HEK293 (cell line): ENCODE results near the gene RTRAF.

Experiments used
- CTCF ChIA-PET: fragments of 350-600 bp; formaldehyde crosslinking; extraction: SDS; loops from one replicate; lab custom pipeline; 2021; ENCODE audit warnings: antibody characterized with exemption; lab: Yijun Ruan, JAX
- POLR2A ChIA-PET: fragments of 300-600 bp; formaldehyde crosslinking; extraction: SDS; loops from one replicate; lab custom pipeline; 2020; ENCODE audit warnings: antibody characterized with exemption, inconsistent platforms; lab: Yijun Ruan, JAX
- H3K27ac ChIP-seq: fragments of 200-500 bp; sonication (Bioruptor generic); 2 replicates; pipeline ENCODE4 v1.5.1; 2014; ENCODE audit warnings: low read depth, low read length, control low read depth, inconsistent platforms; ENCODE audit errors: extremely low read depth
- H3K36me3 ChIP-seq, 2 experiments: fragments of 200-500 bp in 1 of 2; sonication (Bioruptor generic) in 1 of 2; 1 replicate in 1 of 2; 2 replicates in 1 of 2; pipeline ENCODE4 v1.5.1; 2014 to 2017; ENCODE audit warnings: inconsistent platforms in 2 of 2, low read length in 2 of 2; ENCODE audit not compliant: control insufficient read depth in 2 of 2, insufficient read depth in 1 of 2
- H3K4me1 ChIP-seq: fragments of 200-500 bp; sonication (Bioruptor generic); 2 replicates; pipeline ENCODE4 v1.5.1; 2014; ENCODE audit warnings: mild to moderate bottlenecking, low read length, inconsistent platforms; ENCODE audit not compliant: control insufficient read depth, insufficient read depth
- H3K4me3 ChIP-seq: 2 replicates; pipeline ENCODE4 v1.5.1; 2011; ENCODE audit warnings: low read depth, mild to moderate bottlenecking, control low read depth, low read length, moderate library complexity
- H3K9me3 ChIP-seq: fragments of 200-500 bp; sonication (Bioruptor generic); 2 replicates; pipeline ENCODE4 v1.5.1; 2014; ENCODE audit warnings: low read depth, low read length, inconsistent platforms; ENCODE audit not compliant: control insufficient read depth, insufficient read depth
- BCL11A ChIP-seq: fragments of 450-650 bp; formaldehyde crosslinking; IDR thresholded peaks from 2 replicates; pipeline ENCODE4 v1.5.1; 2016; ENCODE audit warnings: low read depth, missing biosample characterization, missing genetic modification characterization
- BCL6B ChIP-seq: fragments of 450-650 bp; formaldehyde crosslinking; IDR thresholded peaks from 2 replicates; pipeline ENCODE4 v1.5.1; 2017; ENCODE audit warnings: missing biosample characterization, missing genetic modification characterization
- GLI2 ChIP-seq: fragments of 450-650 bp; formaldehyde crosslinking; IDR thresholded peaks from 2 replicates; pipeline ENCODE4; 2017; ENCODE audit warnings: missing biosample characterization, missing genetic modification characterization, low read depth, borderline replicate concordance
- OSR2 ChIP-seq: fragments of 450-650 bp; formaldehyde crosslinking; IDR thresholded peaks from 2 replicates; pipeline ENCODE4 v1.5.1; 2016; ENCODE audit warnings: missing biosample characterization, missing genetic modification characterization
- REST ChIP-seq: fragments of 450-650 bp; formaldehyde crosslinking; IDR thresholded peaks from 2 replicates; pipeline ENCODE4 v1.5.1; 2016; ENCODE audit warnings: missing biosample characterization, missing genetic modification characterization
- ZBTB1 ChIP-seq: fragments of 450-650 bp; formaldehyde crosslinking; IDR thresholded peaks from 2 replicates; pipeline ENCODE4 v1.5.1; 2016; ENCODE audit warnings: missing biosample characterization, missing genetic modification characterization
- ZBTB17 ChIP-seq: fragments of 450-650 bp; formaldehyde crosslinking; IDR thresholded peaks from 2 replicates; pipeline ENCODE4 v1.5.1; 2016; ENCODE audit warnings: missing biosample characterization, missing genetic modification characterization
- ZBTB49 ChIP-seq: fragments of 450-650 bp; formaldehyde crosslinking; IDR thresholded peaks from 2 replicates; pipeline ENCODE4 v1.5.1; 2016; ENCODE audit warnings: missing biosample characterization, missing genetic modification characterization, low read depth
- ZIC2 ChIP-seq: fragments of 450-650 bp; formaldehyde crosslinking; IDR thresholded peaks from 2 replicates; pipeline ENCODE4 v1.5.1; 2016; ENCODE audit warnings: missing biosample characterization, missing genetic modification characterization
- ZNF169 ChIP-seq: fragments of 450-650 bp; formaldehyde crosslinking; IDR thresholded peaks from 2 replicates; pipeline ENCODE4 v1.5.1; 2016; ENCODE audit warnings: missing biosample characterization, missing genetic modification characterization
- ZNF223 ChIP-seq: fragments of 450-650 bp; formaldehyde crosslinking; IDR thresholded peaks from 2 replicates; pipeline ENCODE4 v1.5.1; 2016; ENCODE audit warnings: missing biosample characterization, missing genetic modification characterization
- ZNF24 ChIP-seq: fragments of 450-650 bp; formaldehyde crosslinking; IDR thresholded peaks from 2 replicates; pipeline ENCODE4 v1.5.1; 2016; ENCODE audit warnings: missing biosample characterization, missing genetic modification characterization
- ZNF366 ChIP-seq: fragments of 450-650 bp; formaldehyde crosslinking; conservative IDR thresholded peaks from 2 replicates; pipeline ENCODE4 v1.5.1; 2016; ENCODE audit warnings: missing biosample characterization, missing genetic modification characterization
- ZNF513 ChIP-seq: fragments of 450-650 bp; IDR thresholded peaks from 2 replicates; pipeline ENCODE4 v1.5.1; 2018; ENCODE audit warnings: missing biosample characterization, missing genetic modification characterization
- ZNF555 ChIP-seq: fragments of 450-650 bp; formaldehyde crosslinking; conservative IDR thresholded peaks from 2 replicates; pipeline ENCODE4 v1.5.1; 2017; ENCODE audit warnings: missing biosample characterization, mild to moderate bottlenecking, missing genetic modification characterization, inconsistent platforms
- ZNF664 ChIP-seq: fragments of 450-650 bp; formaldehyde crosslinking; IDR thresholded peaks from 2 replicates; pipeline ENCODE4 v1.5.1; 2016; ENCODE audit warnings: missing biosample characterization, missing genetic modification characterization
- ZNF785 ChIP-seq: fragments of 450-650 bp; formaldehyde crosslinking; IDR thresholded peaks from 2 replicates; pipeline ENCODE4 v1.5.1; 2016; ENCODE audit warnings: missing biosample characterization, missing genetic modification characterization
- ZNF830 ChIP-seq: fragments of 450-650 bp; IDR thresholded peaks from 2 replicates; pipeline ENCODE4 v1.5.0; 2018; ENCODE audit warnings: missing biosample characterization, missing genetic modification characterization, low read depth, mild to moderate bottlenecking, moderate library complexity
- ZSCAN4 ChIP-seq: fragments of 450-650 bp; formaldehyde crosslinking; IDR thresholded peaks from 2 replicates; pipeline ENCODE4 v1.5.1; 2017; ENCODE audit warnings: missing biosample characterization, missing genetic modification characterization

RTRAF gene

GRCh38 chr14:52008136-52008535 is 18.8 kb downstream of the RTRAF start (continued):
- TF ChIP-seq ZNF830 (tag by site-specific recombination) (no peak), REST (tag by site-specific recombination) (no peak), ZBTB1 (tag by site-specific recombination) (no peak), ZNF223 (tag by site-specific recombination) (no peak), ZIC2 (tag by site-specific recombination) (no peak)
- TF ChIP-seq, all 188 proteins: peak for 0

GRCh38 chr14:52010173-52010693 is 20.9 kb downstream of the RTRAF start:
- Histone ChIP-seq H3K4me1 (no peaks in the 10 kb centered on the region), H3K4me3 (no peak overlapping the region), H3K27ac (no peak overlapping the region), H3K36me3 (peaks cover 48 to 70% of the 10 kb centered on the region in 2 experiments), H3K9me3 (no peaks in the 10 kb centered on the region)
- CTCF ChIA-PET: interaction anchor here (0.7 kb wide), 1 partner anchor 665 kb away, joined by 4 read pairs; no protein-coding TSS in a partner anchor
- no peak for TF ChIP-seq OSR2 (tag by site-specific recombination)
- TF ChIP-seq ZNF24 (tag by site-specific recombination): no peak
- no peak for TF ChIP-seq ZBTB17 (tag by site-specific recombination)
- TF ChIP-seq ZBTB49 (tag by site-specific recombination): no peak
- TF ChIP-seq GLI2: no peak
- TF ChIP-seq ZNF785 (tag by site-specific recombination): no peak
- POLR2A ChIA-PET: no interaction called here

GRCh38 chr14:52011523-52011922 is 22.2 kb downstream of the RTRAF start:
- no peaks in the 10 kb centered on the region for H3K9me3 ChIP-seq
- H3K4me1 ChIP-seq: no peaks in the 10 kb centered on the region
- no peak overlapping the region for H3K27ac ChIP-seq
- CTCF ChIA-PET: no interaction called here
- no peak for TF ChIP-seq BCL11A (tag by site-specific recombination)
- no peak for TF ChIP-seq ZNF513 (tag by site-specific recombination)
- TF ChIP-seq ZNF664: no peak
- TF ChIP-seq ZSCAN4 (tag by site-specific recombination): no peak
- no peak for TF ChIP-seq ZNF366 (tag by site-specific recombination)
- no peak for TF ChIP-seq ZNF555 (tag by site-specific recombination)
- no peak for TF ChIP-seq BCL6B
- TF ChIP-seq ZNF169: no peak
- TF ChIP-seq ZIC2 (tag by site-specific recombination): no peak
- peaks cover 37 to 57% of the 10 kb centered on the region in 2 experiments for H3K36me3 ChIP-seq
- POLR2A ChIA-PET: no interaction called here
- H3K4me3 ChIP-seq: no peak overlapping the region
